Immature natural killer cell (primary cell): ENCODE data around the gene OR51A4. TPM values are rescaled to one million over a fixed set of nuclear protein-coding genes. Genes with fewer than 3 reads are reported as not detected.
"Not testable (repeated sequence)": the region's sequence is repeated elsewhere in the genome, so short reads cannot be mapped to it uniquely, and the experiment has no call there.

Experiments
- DNase-seq, 3 donors: peaks; one replicate each; pipeline ENCODE4 v3.0.0; 2022; ENCODE audit warnings: mixed read lengths in 1 of 3
- H3K27ac Mint-ChIP-seq, 6 donors: one replicate each; pipeline ENCODE4 v1.8.0; 2020; ENCODE audit warnings: mixed read lengths in 6 of 6, mild to moderate bottlenecking in 5 of 6, inconsistent platforms in 4 of 6, moderate library complexity in 3 of 6
- H3K27me3 Mint-ChIP-seq, 3 donors: one replicate each; pipeline ENCODE4 v1.8.0; 2020 to 2021; ENCODE audit warnings: low read depth in 3 of 3, mild to moderate bottlenecking in 3 of 3, mixed read lengths in 3 of 3, moderate library complexity in 3 of 3, inconsistent platforms in 1 of 3
- H3K36me3 Mint-ChIP-seq, 3 donors: one replicate each; pipeline ENCODE4 v1.8.0; 2020; ENCODE audit warnings: mixed read lengths in 3 of 3, inconsistent platforms in 2 of 3, mild to moderate bottlenecking in 2 of 3
- H3K4me1 Mint-ChIP-seq, 2 donors: one replicate each; pipeline ENCODE4 v1.8.0; 2020; ENCODE audit warnings: inconsistent platforms in 2 of 2, mild to moderate bottlenecking in 2 of 2, mixed read lengths in 2 of 2, moderate library complexity in 1 of 2
- H3K4me3 Mint-ChIP-seq, 5 donors: one replicate each; pipeline ENCODE4 v1.8.0; 2020; ENCODE audit warnings: mild to moderate bottlenecking in 5 of 5, mixed read lengths in 5 of 5, inconsistent platforms in 3 of 5, moderate library complexity in 3 of 5
- H3K9me3 Mint-ChIP-seq, 6 donors: one replicate each; pipeline ENCODE4 v1.8.0; 2020; ENCODE audit warnings: mild to moderate bottlenecking in 6 of 6, mixed read lengths in 6 of 6, inconsistent platforms in 4 of 6, moderate library complexity in 3 of 6
- polyA plus RNA-seq, 3 donors: library from polyadenylated mRNA; unstranded; fragments of 300-500 nt; fragmentation: Illumina TruSeq; gene quantifications; one replicate each; pipeline ENCODE4 v1.2.3, GENCODE V29; 2021

Gene OR51A4, protein sequence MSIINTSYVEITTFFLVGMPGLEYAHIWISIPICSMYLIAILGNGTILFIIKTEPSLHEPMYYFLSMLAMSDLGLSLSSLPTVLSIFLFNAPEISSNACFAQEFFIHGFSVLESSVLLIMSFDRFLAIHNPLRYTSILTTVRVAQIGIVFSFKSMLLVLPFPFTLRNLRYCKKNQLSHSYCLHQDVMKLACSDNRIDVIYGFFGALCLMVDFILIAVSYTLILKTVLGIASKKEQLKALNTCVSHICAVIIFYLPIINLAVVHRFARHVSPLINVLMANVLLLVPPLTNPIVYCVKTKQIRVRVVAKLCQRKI
- not detected for polyA plus RNA-seq

DNA sequence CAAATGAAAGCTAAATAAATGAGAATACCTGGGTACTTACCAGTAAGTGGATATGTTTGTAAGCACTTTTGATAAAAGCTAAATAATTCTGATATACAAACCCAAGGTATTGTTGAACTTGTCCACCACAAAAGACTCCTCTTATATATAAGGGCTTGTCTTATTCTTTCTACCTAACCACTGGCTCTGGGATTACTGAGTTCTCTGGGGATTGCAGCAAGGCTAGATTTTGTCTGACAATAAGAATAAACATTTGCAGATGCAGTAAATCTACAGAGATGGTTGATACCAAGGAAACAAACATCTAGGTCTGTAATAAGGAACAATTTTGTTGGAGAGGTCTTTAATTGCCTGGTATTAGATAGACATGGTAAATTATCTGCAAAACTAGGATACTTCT is at the start of gene OR51A4:
Gene OR51A4 (minus strand): TSS at position 101 of the 400 bp plus-strand sequence. CDS start 505 bp downstream, outside the sequence.
- H3K27me3 Mint-ChIP-seq: peaks cover 0 to 1% (median 0%) of the 10 kb centered on the region in 3 donors
- H3K4me1 Mint-ChIP-seq: no peaks in the 10 kb centered on the region
- H3K9me3 Mint-ChIP-seq: peaks cover 0 to 2% (median 0%) of the 10 kb centered on the region in 6 donors
- no peak within 1 kb of the TSS for H3K4me3 Mint-ChIP-seq
- no peak for DNase-seq
- no peak within 1 kb of the TSS for H3K27ac Mint-ChIP-seq
- no peaks in the 10 kb centered on the region for H3K36me3 Mint-ChIP-seq

DNA sequence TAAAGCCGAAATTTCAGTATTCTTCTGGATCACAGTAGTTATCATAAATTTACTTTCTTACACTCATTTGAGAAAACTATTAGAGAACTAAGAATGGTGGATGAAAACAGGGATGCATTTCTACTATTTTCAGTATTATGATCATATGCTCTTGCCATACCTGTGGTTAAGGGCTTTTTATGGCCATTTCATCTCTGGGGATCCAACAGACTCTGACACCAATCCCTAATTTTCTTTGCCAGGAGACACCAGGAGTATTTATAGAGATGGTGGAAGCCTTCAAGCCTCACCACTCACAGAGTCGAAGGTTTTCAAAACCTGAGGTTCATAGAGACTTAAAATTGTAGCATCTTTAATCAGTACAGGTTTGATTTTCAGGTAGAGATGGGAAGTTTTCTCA is 47.1 kb upstream of the OR51A4 start, which contains the start of gene OR51L1:
Gene OR51L1 (plus strand): TSS at position 301 of the 400 bp plus-strand sequence. CDS start 4,132 bp downstream, outside the sequence.
- peaks cover 0 to 3% (median 2%) of the 10 kb centered on the region in 3 donors for H3K27me3 Mint-ChIP-seq
- H3K9me3 Mint-ChIP-seq: peaks cover 0 to 4% (median 0%) of the 10 kb centered on the region in 6 donors
- no peak within 1 kb of the TSS for H3K4me3 Mint-ChIP-seq
- no peak for DNase-seq
- no peaks in the 10 kb centered on the region for H3K4me1 Mint-ChIP-seq
- peak within 1 kb of the TSS in 1 of 6 donors; percentile 24 for H3K27ac Mint-ChIP-seq
- no peaks in the 10 kb centered on the region for H3K36me3 Mint-ChIP-seq

DNA sequence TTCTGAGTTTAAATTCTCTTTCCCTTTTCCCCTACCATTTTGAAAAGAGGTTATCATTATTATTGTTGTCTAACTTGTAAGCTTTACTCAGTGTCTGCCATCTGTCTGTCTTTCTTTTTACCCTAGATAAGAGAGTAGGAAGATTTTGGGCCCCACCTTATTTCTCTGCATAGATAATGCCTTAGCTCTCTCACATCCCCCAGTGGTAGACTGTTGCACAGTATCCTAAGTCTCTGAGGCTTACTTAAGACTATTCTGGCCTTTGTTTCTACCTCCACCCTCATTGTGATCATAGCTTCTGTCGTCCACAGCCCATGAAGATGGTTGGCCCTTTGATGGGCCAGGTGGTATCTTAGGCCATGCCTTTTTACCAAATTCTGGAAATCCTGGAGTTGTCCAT is 43.7 kb upstream of the OR51A4 start:
- Mint-ChIP-seq H3K36me3 (no peaks in the 10 kb centered on the region), H3K9me3 (peaks cover 0 to 4% (median 0%) of the 10 kb centered on the region in 6 donors)
- no peak for DNase-seq

DNA sequence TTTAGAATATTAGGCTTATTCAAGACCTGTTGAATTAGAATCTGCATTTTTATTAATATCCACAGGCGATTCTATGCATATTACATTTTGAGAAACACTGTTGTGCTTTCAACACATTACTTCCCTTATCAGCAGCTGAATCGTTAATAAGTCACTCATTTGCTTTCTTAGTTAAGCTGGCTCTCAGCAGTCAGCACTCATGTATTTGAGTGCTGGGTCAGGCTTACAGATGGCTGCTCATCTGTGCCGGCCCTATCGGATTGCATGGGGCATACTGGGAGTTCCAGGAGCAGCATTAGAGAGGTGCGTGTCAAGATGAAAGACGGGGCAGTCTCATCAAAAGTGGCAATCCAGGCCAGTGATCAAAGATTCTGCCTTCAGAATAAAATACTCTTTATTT is 36.4 kb upstream of the OR51A4 start:
- Mint-ChIP-seq H3K9me3 (no peaks in the 10 kb centered on the region), H3K4me1 (no peaks in the 10 kb centered on the region), H3K27ac (no peak overlapping the region), H3K4me3 (no peak overlapping the region), H3K36me3 (no peaks in the 10 kb centered on the region), H3K27me3 (no peaks in the 10 kb centered on the region)
- no peak for DNase-seq

More for the DNA sequence above, 43.7 kb upstream of the OR51A4 start:
- H3K4me1 Mint-ChIP-seq: no peaks in the 10 kb centered on the region
- no peak overlapping the region for H3K4me3 Mint-ChIP-seq
- peaks cover 0 to 3% (median 2%) of the 10 kb centered on the region in 3 donors for H3K27me3 Mint-ChIP-seq
- H3K27ac Mint-ChIP-seq: no peak overlapping the region

DNA sequence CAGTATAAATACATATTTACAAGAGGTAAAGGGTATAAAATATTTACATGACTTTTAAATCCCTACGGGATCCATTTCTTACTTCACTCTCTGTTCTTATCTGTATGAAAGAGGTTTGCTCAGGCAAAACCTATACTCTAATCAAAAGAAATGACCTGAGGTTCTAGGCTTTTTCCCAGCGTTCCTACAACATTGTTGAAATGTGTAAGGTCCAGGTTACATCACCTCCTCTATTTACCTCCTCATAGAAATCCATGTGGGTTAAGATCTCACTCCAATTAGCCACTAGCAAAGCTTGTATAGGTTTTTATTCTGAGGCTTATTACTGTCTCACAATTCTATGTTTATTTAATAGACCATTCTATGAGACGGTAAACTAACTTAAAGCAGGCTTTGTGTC is 35.3 kb upstream of the OR51A4 start:
- H3K4me3 Mint-ChIP-seq: no peak overlapping the region
- H3K4me1 Mint-ChIP-seq: no peaks in the 10 kb centered on the region
- H3K27me3 Mint-ChIP-seq: no peaks in the 10 kb centered on the region
- no peak overlapping the region for H3K27ac Mint-ChIP-seq
- no peak for DNase-seq
- H3K36me3 Mint-ChIP-seq: no peaks in the 10 kb centered on the region
- H3K9me3 Mint-ChIP-seq: peaks cover 0 to 3% (median 0%) of the 10 kb centered on the region in 6 donors

DNA sequence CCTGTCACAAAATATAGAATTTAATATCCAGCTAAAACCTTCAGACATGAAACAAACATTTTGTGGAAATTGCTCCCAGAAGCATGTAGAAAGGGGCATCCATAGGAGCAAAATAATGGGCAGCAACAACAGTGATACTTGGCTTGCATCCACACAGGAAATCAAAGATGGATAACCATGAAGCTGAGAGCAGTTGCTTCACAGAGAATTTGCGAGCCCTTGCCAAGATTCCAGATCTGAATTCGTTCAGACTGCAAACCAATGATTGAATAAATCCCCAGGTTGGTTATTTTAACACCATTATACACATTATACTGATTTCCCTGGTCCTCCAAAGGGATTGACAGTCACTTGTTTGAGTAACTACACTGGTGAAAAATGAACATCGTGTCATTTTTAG is 31.6 kb upstream of the OR51A4 start:
- H3K27me3 Mint-ChIP-seq: peaks cover 0 to 3% (median 1%) of the 10 kb centered on the region in 3 donors
- no peaks in the 10 kb centered on the region for H3K36me3 Mint-ChIP-seq
- H3K27ac Mint-ChIP-seq: no peak overlapping the region

DNA sequence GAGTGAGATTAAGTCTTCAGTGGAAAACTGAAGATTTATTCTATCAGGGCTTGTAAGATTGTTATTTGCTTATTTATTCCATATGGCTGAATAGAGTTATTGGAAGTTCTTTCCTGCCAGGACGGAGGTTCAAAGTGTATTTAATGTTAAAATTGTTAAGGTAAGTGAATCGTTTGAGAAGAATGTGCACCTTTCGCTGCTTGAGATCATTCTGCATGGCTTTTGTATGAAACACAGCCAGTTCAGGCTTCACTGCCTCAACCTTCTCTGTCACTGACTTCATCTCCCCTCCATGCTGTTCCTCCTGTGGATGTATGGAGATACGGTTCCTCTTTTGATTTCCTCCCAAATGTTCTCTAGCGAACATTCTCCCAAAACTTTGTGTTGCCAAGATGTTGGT is 28.0 kb upstream of the OR51A4 start:
- no peak overlapping the region for H3K4me3 Mint-ChIP-seq
- no peaks in the 10 kb centered on the region for H3K4me1 Mint-ChIP-seq
- H3K9me3 Mint-ChIP-seq: peaks cover 0 to 3% (median 1%) of the 10 kb centered on the region in 6 donors
- peaks cover 0 to 3% (median 1%) of the 10 kb centered on the region in 3 donors for H3K27me3 Mint-ChIP-seq
- no peak overlapping the region for H3K27ac Mint-ChIP-seq
- DNase-seq: no peak
- no peaks in the 10 kb centered on the region for H3K36me3 Mint-ChIP-seq

More for the DNA sequence above, 31.6 kb upstream of the OR51A4 start:
- Mint-ChIP-seq H3K9me3 (peaks cover 0 to 3% (median 0%) of the 10 kb centered on the region in 6 donors), H3K4me1 (no peaks in the 10 kb centered on the region), H3K4me3 (no peak overlapping the region)
- no peak for DNase-seq

DNA sequence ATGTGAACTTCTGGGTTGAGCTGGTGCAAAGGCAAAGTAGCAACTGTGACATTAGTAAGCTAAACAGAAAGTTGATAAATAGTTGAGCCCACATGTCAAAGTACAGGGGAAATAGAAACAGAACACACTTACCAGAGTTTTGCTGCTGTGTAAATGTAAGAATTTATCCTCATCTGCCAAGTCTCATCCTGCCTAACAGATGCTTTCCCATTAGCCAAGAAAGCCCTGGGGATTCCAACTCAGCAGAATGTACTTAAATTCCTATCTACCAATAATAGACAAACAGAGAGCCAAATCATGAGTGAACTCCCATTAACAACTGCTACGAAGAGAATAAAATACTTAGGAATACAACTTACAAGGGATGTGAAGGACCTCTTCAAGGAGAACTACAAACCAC is 15.4 kb upstream of the OR51A4 start:
- no peaks in the 10 kb centered on the region for H3K36me3 Mint-ChIP-seq
- no peak overlapping the region for H3K27ac Mint-ChIP-seq
- H3K27me3 Mint-ChIP-seq: peaks cover 0 to 3% (median 1%) of the 10 kb centered on the region in 3 donors
- H3K9me3 Mint-ChIP-seq: peaks cover 0 to 10% (median 5%) of the 10 kb centered on the region in 6 donors
- DNase-seq: no peak
- H3K4me3 Mint-ChIP-seq: no peak overlapping the region
- no peaks in the 10 kb centered on the region for H3K4me1 Mint-ChIP-seq

DNA sequence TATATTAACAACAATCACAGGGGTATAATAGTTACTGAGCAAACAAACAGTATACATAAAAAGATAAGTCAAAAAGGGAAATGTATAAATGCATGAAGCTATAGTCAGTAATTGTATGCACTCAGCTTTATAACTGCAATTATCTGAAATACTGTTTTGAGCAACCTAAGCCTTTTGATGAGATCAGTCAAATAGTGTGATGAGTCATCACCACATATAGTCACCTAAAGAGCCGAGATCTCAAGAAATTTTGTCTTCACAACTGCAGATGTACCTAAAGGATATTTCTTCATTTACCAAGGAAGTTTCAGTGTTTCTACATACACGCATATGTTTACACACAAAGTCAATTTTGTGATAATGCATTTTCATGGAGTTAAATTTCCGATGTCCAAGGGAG is 13.5 kb upstream of the OR51A4 start:
- Mint-ChIP-seq H3K9me3 (peaks cover 0 to 7% (median 5%) of the 10 kb centered on the region in 6 donors), H3K4me3 (no peak overlapping the region), H3K36me3 (no peaks in the 10 kb centered on the region), H3K27ac (no peak overlapping the region), H3K4me1 (no peaks in the 10 kb centered on the region), H3K27me3 (peaks cover 0 to 3% (median 0%) of the 10 kb centered on the region in 3 donors)
- no peak for DNase-seq

DNA sequence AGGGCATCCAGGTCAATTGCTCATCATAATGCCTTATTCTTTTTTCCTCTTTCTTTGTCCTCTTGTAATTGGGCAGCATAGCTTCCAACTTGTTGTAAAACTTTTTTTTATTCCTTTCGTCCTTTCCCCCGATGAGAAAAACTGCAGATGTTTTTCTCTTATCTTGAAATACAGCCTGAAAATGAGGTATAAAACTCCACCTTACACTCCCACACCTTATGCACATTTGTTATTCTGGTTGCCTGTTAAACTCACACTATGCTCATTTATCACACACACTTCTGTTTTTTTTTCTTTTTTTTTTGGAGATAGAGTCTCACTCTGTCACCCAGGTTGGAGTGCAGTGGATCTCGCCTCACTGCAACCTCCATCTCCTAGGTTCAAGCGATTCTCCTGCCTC is 10.0 kb upstream of the OR51A4 start:
- Mint-ChIP-seq H3K9me3 (peaks cover 0 to 5% (median 3%) of the 10 kb centered on the region in 6 donors), H3K27me3 (peaks cover 0 to 3% (median 2%) of the 10 kb centered on the region in 3 donors), H3K4me1 (no peaks in the 10 kb centered on the region), H3K27ac (no peak overlapping the region), H3K4me3 (no peak overlapping the region), H3K36me3 (no peaks in the 10 kb centered on the region)
- no peak for DNase-seq

DNA sequence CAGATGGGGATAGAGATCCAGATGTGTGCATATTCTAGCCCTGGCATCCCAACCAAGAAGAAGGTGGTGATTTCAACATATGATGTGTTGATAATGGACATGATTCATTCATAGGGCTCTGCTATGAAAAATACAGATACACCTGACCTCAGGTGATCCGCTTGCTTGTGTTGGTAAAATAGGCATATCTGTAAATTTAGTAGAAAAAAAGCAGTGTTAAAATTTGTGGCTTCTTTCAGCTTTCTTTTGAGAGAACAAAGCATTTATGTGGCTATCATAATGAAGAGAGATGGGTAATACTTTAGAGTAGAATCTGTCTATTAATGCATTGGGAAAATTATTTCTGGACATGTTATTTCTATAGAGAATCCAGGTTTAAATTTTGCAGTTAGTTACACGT is 8.2 kb upstream of the OR51A4 start, which contains the start of gene OR51A2:
Gene OR51A2 (minus strand): TSS at position 101 of the 400 bp plus-strand sequence. CDS start 0 bp downstream, at position 101.
- H3K4me3 Mint-ChIP-seq, H3K27me3 Mint-ChIP-seq: not testable (repeated sequence)

DNA sequence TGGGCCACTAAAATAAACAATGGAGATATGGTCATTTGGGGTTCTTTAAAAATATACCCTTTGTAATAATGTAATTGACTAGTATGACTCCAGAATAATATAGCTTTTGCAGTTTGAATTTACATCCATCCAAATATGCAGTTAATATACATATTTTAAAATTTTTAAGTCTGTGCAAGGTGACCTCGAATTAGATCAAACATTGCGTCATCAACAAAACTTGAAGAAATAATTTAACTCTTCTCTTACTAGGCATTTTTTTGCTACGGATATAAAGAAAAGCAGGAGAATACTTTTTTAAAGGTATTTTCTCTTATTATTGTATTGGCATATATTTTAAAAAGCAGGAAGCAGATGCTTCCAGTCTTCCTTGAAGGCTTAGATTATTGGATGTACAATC is 10.7 kb downstream of the OR51A4 start:
- Mint-ChIP-seq H3K36me3 (no peaks in the 10 kb centered on the region), H3K27me3 (peaks cover 0 to 2% (median 0%) of the 10 kb centered on the region in 3 donors), H3K4me3 (no peak overlapping the region), H3K27ac (no peak overlapping the region), H3K4me1 (no peaks in the 10 kb centered on the region), H3K9me3 (peaks cover 0 to 6% (median 0%) of the 10 kb centered on the region in 6 donors)
- DNase-seq: no peak

More for the DNA sequence above, 8.2 kb upstream of the OR51A4 start, which contains the start of gene OR51A2:
- H3K27ac Mint-ChIP-seq, DNase-seq, H3K4me1 Mint-ChIP-seq, H3K9me3 Mint-ChIP-seq, H3K36me3 Mint-ChIP-seq: not testable (repeated sequence)

DNA sequence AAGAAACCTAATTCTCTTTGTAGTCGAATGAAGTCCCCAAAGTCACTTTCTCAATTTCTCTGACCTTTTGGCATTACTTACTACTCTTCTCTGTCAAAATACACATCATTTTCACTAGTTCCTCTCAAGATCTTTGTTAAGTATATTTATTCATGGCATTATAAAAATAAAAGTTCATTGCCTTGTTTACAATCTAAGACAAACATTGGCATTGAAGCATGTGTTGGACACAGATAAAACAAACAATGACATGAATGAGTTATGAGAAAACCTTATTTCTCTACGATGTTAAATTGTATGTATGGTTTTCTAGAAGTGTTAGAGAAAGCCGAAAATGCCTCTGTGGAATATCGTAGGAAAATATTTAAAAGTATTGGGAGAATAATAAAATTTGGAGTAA is 14.7 kb downstream of the OR51A4 start:
- Mint-ChIP-seq H3K4me1 (no peaks in the 10 kb centered on the region), H3K9me3 (peaks cover 0 to 7% (median 0%) of the 10 kb centered on the region in 6 donors), H3K36me3 (no peaks in the 10 kb centered on the region), H3K4me3 (no peak overlapping the region), H3K27me3 (peaks cover 0 to 2% (median 0%) of the 10 kb centered on the region in 3 donors), H3K27ac (no peak overlapping the region)
- DNase-seq: no peak

DNA sequence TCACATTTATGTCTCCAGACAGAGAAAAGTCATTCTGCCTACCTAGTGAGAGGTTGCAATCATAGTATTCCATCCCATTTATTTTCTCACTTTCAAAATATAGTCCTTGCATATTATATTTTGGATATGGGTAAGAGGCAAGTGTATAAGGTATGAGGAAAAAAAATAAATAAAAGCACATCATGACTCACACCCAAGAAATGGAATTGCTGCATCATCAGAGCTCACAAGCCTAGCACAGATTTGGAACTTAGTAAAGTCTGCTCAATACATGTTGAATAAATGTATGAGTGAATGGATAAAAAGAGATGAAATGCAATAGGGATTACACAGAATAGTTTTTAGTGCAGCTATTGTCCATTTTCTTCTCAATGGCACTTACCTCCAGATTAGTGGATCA is 20.8 kb downstream of the OR51A4 start:
- no peak for DNase-seq
- Mint-ChIP-seq H3K36me3 (no peaks in the 10 kb centered on the region), H3K27ac (no peak overlapping the region), H3K9me3 (peaks cover 0 to 6% (median 3%) of the 10 kb centered on the region in 6 donors), H3K4me1 (no peaks in the 10 kb centered on the region), H3K4me3 (no peak overlapping the region), H3K27me3 (no peaks in the 10 kb centered on the region)
